Right ventricle myocardium superior (tissue), 1 donor: ENCODE results near the gene CMTM1. TPM values are rescaled to one million over a fixed set of nuclear protein-coding genes. Genes with fewer than 3 reads are reported as not detected.
A peak's percentile ranks its signal among the peaks of the same experiment; 100 is the strongest.

Experiments used
- ATAC-seq: fragments of 200-7000 bp; cut with Tn5 transposase; one replicate; pipeline ENCODE4 v1.9.1; 2020; ENCODE audit warnings: mild to moderate bottlenecking; ENCODE audit not compliant: poor library complexity
- DNase-seq: peaks from one replicate; pipeline ENCODE4 v3.0.0-alpha.2; 2020
- intact Hi-C: fragments of 100-400 bp; cut with DNase I; formaldehyde crosslinking; loops from one replicate; pipeline ENCODE4 v1.11.2; 2022
- total RNA-seq: library from RNA; stranded (reverse); fragmentation: NEBNext Ultra II Directional; extraction: Animal tissue kit (Norgen Biotek cat#: 25700); gene quantifications from one replicate; pipeline ENCODE4 v1.2.1, GENCODE V29; 2021
- donor health status: DM: no; HTN: yes; CAD: no; lungs with severe emphysema.

Gene CMTM1
- total RNA-seq, 1 donor from 2014 or later: 1.3 TPM

GRCh38 chr16:66534376-66534799, 31.9 kb upstream of the CMTM1 start:
- peak; percentile 28 for ATAC-seq
- DNase-seq: no peak
- intact Hi-C loops: no loop called here

DNA sequence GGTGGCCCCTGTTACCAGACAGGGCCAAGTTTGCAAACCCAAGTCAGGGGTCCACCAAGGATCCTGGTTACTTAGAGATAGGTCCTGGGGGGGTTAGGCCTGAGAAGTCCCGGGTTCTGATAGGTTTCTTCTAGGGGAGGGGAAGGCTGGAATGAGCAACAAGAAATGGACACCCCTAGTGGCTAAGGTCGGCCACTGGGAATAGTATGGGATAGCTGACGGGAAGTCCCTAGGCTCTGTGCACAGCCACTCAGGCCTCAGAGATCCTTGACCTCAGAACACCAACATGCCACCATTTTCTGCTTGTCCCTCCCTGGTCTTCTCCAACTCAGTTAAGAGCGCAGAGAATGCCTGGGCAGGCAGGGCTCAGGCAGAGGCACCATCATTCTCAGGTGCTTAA, 29.7 kb upstream of the CMTM1 start:
- intact Hi-C loops: no loop called here
- DNase-seq (no peak), ATAC-seq (no peak)

DNA sequence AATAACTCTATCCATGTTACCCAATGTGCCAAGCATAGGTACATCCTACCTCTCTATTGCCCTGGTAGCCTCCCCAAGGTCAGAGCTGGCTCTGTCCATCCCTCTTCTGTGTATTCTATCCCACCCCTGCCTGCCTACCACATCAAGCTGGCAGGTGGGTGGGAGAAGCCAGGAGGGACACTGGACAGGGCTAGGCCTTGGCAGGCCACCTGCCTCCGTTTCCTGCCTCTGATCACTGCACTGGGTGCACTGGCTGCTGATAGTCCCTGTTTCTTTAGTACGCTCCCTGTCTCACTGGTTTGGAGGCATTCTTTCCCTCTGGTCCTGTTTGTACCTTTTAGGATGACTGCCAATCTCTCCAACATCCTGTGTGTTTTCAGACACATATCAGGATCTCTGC, 29.0 kb upstream of the CMTM1 start:
- ATAC-seq: no peak
- no peak for DNase-seq
- intact Hi-C loops: no loop called here

DNA sequence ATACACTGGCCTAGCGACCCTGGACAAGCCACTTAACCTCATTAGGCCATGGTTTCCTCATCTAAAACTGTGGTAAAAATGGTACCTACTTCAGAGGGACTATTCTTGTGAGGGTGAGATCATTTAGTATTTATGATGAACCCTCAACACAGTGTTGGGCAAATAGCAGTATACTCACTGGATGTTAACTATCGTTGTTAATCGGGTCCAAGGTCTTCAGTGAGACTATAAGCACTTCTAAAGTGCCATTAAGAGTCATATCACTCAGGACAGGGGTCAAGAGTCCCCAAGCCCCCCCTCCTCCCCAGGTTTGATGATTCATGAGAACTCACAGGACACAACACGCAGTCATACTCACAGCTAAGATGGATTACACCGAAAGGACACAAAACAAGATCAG, 27.3 kb upstream of the CMTM1 start:
- intact Hi-C loops: no loop called here
- no peak for ATAC-seq
- DNase-seq: no peak

DNA sequence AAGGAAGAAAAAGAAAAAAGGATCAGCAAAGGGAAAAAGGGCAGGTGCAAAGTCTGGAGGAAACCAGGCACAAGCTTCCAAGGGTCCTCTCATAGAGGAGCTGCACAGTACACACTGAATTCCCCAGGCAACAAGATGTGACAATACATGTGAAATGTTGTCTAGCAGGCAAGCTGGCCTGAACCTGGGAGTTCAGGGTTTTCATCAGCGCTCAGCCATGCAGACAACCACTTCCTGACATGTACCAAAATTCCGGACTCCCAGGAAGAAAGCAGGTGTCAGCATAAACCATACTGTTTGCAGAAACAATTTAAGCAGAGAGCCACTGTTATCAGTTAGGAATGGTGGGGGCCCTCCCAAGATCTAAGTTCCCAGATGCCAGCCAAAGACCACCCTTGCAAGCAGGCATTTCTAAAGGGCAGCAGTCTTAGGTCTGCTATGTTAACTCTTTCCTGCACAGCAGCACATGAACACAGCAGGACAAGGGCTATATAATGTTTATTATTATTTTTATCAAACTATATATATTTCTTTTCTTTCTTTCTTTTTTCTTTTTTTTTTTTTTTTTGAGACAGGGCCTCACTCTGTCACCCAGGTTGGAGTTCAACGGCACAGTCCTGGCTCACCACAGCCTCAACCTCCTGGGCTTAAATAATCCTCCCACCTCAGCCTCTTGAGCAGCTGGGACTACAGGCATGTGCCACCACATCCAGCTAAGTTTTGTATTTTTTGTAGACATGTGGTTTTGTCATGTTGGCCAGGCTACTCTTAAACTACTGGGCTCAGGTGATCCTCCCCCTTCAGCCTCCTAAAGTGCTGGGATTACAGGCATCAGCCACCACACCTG, 26.4 kb upstream of the CMTM1 start:
- no peak for DNase-seq
- no peak for ATAC-seq
- intact Hi-C loops: no loop called here

DNA sequence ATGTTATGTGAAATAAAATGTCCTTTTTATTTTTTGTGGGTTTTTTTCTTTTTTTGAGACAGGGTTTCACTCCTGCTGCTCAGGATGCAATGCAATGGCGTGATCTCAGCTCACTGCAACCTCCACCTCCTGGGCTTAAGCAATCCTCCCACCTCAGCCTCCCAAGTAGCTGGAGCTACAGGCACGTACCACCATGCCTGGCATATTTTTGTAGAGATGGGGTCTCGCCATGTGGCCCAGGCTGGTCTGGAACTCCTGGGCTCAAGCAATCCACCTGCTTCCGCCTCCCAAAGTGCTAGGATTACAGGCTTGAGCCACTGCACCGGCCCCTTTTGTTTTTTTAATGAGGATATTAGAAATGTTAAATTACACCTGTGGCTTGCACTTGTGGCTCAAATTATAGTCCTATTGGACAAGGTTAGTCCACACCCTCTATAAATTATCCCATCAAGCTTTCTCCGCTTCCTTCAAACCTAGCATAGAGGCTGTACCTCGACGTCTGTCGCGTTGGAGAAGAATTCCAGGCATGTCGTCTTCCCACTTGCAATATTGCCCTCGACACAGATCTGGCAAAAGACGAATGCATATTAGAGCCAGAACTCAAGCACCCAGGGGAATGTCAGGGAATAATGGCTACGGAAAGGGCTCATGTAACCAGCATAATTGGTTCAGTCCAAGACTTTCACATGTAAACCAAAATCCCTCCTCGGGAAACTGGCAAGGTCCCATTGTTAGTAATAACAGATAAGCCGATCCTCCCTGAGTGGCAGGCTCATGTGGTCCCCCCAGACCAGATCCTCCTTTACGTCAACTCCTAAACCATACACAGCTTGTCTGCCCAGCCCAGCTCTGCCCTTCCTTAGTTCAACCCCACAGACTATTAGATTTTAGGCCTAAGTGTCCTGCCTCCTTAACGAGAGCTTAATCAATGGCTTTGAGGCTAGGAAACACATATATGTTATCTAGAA, 24.6 kb upstream of the CMTM1 start:
- peak; percentile 11 for ATAC-seq
- intact Hi-C loops: no loop called here
- no peak for DNase-seq

- intact Hi-C loops: no loop called here
- DNase-seq (no peak), ATAC-seq (no peak)
Observed at GRCh38 chr16:66542396-66542795, 23.8 kb upstream of the CMTM1 start.

- ATAC-seq (no peak), DNase-seq (no peak)
- intact Hi-C loops: no loop called here
Observed at GRCh38 chr16:66543541-66543940, 22.7 kb upstream of the CMTM1 start.

DNA sequence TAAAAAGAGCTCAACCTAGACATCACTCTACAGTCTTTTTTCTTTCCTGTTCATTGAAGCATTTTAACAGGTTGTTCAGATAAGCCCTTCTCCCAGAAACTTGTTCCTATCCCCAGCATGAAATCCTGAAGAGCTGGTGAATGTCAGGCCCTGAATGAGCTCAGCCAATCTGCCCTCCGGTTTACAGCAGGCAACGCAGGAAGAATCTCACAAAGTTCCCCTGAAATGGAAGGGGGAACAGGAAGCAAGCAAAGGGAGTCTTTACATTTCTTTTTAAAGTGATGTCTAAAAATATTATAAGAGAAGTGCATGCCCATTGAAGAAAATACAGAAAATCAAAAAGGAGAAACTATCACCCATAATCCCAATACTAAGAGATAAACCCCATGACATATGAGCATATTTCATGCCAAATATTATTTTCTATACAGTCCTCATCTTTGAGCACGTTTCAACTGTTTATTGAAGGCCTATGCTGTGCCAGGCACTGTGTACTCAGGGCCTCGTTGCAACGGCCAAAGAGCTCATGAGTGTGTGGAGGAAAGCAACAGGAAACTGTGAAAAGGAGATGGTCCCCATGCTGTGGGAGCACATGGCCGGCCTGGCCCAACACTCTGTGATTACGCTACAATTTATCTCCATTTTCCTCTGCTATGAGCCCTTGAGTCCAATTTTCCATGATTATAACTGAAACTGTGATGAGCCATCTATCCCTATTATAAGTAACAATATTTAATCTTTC, 22.1 kb upstream of the CMTM1 start:
- ATAC-seq: no peak
- intact Hi-C loops: no loop called here

DNA sequence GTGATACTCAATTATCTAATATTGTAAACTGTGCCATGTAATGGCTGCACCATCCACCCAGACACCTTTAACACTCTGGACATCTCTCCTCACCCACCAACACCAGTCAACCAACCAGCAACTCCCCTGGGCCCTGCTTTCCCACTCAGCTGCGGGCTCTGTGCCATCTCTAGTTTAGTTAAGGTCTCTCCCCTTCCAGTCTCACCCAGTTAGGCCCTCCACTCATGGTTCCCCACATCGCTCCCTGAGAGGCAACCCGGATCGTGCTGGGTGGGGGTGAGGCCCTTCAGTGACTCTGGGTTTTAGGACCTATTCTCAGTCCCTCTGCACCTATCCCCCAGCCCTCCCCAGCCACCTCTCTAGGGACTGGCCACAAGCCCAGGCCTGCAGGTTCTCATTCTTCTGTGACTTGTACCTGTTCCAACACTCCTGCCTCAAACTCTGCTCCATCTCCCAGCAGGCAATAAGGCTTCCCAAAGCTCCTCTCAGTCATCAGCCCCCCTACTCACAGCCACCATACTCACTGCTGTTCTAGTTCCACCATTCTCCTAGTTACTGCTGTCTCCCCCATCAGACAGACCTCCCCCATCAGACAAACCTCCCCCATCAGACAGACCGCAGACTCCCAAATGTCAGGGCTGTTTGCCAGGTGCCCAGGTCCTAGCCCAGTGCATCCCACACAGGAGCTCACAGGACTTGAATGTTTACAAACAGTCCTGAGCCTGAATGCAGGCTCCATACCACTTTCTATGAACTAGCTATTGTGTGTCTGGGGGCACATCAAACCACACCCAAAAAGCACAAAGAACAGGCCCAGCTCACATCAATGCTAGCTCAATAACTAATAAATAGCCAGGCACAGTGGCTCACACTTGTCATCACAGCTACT, 18.9 kb upstream of the CMTM1 start:
- ATAC-seq: no peak
- DNase-seq: no peak
- intact Hi-C loops: no loop called here

More for the DNA sequence above, 22.1 kb upstream of the CMTM1 start:
- DNase-seq: no peak

DNA sequence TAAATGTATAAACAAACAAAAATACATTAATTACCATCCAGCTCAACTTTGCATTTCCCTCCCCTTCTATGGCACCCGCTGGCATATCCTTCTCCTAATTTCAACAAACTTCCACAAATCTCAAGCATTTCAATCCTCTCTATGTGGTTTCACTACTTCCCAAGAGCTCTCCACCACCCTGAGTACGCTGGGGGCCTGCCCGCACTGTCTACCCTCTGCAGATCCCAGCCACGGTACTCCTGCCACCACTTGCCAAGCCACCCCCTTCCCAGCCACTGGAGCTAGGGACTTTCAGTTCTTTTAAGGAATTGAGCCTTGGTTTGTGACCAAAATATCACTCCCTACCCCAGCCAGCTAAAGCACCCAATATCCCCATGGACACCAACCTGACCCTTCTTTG, 18.2 kb upstream of the CMTM1 start:
- intact Hi-C loops: no loop called here
- no peak for ATAC-seq
- no peak for DNase-seq

DNA sequence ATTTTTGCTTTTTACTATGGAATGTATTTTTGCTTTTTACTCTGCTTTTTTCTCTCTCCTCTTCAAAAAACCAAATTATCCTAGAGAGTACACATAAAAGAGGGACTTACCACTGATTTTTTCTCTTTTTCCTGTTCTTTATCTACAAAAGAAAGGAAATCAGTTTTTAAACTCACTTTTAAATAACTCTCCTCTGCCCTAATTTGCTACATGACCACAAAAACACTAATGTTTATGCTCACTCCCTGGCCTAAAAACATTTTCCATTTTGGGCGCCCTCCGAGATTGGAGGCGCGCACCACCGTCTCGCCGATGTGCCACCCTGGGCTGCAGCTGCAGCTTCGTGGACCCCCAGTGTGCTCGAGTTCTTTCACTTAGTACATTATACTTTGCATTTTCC, 17.4 kb upstream of the CMTM1 start:
- intact Hi-C loops: no loop called here
- ATAC-seq (no peak), DNase-seq (no peak)

GRCh38 chr16:66549284-66550131, 16.7 kb upstream of the CMTM1 start, which contains the start of gene TK2:
TSS of gene TK2 (minus strand) at chr16:66550122. CDS start at chr16:66550061, 61 bp downstream.
- DNase-seq (peak; percentile 86), ATAC-seq (peak; percentile 74)
- intact Hi-C loops: no loop called here

DNA sequence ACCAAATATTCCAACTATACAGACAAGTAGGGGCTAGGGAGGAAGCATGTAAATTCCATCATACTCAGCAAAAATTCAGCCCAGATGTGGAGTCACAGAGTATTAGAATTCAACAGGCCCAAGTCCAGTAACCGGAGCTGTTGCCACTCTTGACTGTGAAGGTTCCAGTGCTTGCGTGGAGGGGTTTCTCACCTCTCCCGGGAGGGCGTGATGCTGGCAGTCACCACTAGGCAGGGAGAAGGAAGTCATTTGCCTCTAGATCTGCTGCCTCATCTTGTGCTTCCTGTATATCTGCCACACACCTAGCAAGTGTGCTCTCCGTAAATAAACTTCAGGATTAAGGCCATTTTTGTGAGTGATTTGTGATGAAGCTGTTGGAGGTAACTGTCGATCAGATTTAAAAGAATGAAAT, 14.9 kb upstream of the CMTM1 start:
- no peak for ATAC-seq
- DNase-seq: peak; percentile 60
- intact Hi-C loops: no loop called here

GRCh38 chr16:66551788-66552285, 14.4 kb upstream of the CMTM1 start:
- intact Hi-C loops: no loop called here
- DNase-seq (no peak), ATAC-seq (no peak)

DNA sequence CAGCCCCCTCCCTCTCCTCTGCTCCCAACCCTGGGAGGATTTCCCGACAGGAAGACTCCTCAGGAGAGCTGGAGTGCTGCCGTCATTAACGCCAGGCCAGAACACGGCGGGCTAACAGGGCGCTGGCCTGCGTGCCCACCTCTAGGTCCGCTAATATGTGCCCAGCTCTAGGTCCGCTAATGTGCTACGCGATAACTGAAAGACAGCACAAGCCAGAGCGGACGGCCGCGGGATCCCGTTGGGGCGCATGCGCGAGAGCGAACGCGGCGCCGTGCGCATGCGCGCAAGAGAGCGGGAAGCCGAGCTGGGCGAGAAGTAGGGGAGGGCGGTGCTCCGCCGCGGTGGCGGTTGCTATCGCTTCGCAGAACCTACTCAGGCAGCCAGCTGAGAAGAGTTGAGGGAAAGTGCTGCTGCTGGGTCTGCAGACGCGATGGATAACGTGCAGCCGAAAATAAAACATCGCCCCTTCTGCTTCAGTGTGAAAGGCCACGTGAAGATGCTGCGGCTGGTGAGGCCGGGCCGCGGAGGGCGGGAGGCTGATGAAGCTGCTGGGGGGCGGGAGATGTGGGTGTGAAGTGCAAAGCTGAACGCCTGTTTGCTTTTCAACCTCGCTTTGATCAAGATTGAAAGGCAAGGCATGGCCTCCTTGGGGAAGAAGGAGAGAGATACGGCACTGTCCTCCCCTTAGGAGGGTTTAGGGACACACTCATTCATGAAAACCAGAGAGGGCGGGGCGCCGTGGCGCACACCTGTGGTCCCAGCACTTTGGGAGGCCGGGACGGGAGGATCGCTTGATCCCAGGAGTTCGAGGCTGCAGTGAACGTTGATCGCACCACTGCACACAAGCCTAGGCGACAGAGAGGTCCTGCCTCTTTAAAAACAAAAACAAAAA, 13.7 kb upstream of the CMTM1 start, which contains the start of gene CKLF:
CKLF (plus strand) TSS at position 291 of the 892 bp plus-strand sequence; CDS start at position 431, 140 bp downstream.
- intact Hi-C loops: no loop called here
- ATAC-seq: peak; percentile 91
- peak; percentile 95 for DNase-seq
